SK-N-SH (cell line): ENCODE measurements around the gene AREG.

Experiments used
- CTCF ChIP-seq: fragments of 200-600 bp; sonication (generic); IDR thresholded peaks from 2 replicates; pipeline ENCODE4 v1.6.1; 2017; ENCODE audit warnings: antibody characterized with exemption, mild to moderate bottlenecking, moderate library complexity
- MAX ChIP-seq: IDR thresholded peaks from 2 replicates; pipeline ENCODE4 v1.4.0; 2012; ENCODE audit warnings: low read depth
- RCOR1 ChIP-seq: fragments of 150-350 bp; IDR thresholded peaks from 2 replicates; pipeline ENCODE4 v1.6.1; 2017; ENCODE audit warnings: antibody characterized with exemption, low read length
- REST ChIP-seq: IDR thresholded peaks from 2 replicates; pipeline ENCODE4 v1.6.1; 2012; ENCODE audit warnings: mild to moderate bottlenecking, low read depth, low read length, moderate library complexity
- SMC3 ChIP-seq: IDR thresholded peaks from 2 replicates; pipeline ENCODE4 v1.6.1; 2012; ENCODE audit warnings: low read depth, low read length, improper control_type of control experiment
- TCF12 ChIP-seq: IDR thresholded peaks from 2 replicates; pipeline ENCODE4 v1.4.0; 2012
- TEAD4 ChIP-seq: IDR thresholded peaks from 2 replicates; pipeline ENCODE4 v1.4.0; 2012; ENCODE audit warnings: mild to moderate bottlenecking, borderline replicate concordance; ENCODE audit not compliant: insufficient read depth

- TF ChIP-seq CTCF (no peak), REST (no peak), SMC3 (no peak), TEAD4 (no peak), MAX (no peak), RCOR1 (no peak), TCF12 (no peak)
Observed at GRCh38 chr4:74440356-74440755, 4.6 kb upstream of the AREG start.
